DND-41 (cell line): ENCODE results near the gene CACNA2D3.
A peak's percentile ranks its signal among the peaks of the same experiment; 100 is the strongest.

Experiments used
- ATAC-seq: fragments of 200-7000 bp; cut with Tn5 transposase; 3 replicates; pipeline ENCODE4 v1.9.1; 2021; ENCODE audit warnings: low read depth; ENCODE audit not compliant: insufficient read depth
- DNase-seq: peaks from one replicate; pipeline ENCODE4 v3.0.0-alpha.2; 2020
- H2AFZ ChIP-seq: 2 replicates; pipeline ENCODE4 v1.6.0; 2012; ENCODE audit warnings: low read depth, low read length
- H3K27ac ChIP-seq: 2 replicates; pipeline ENCODE4 v1.5.1; 2012; ENCODE audit warnings: low read length, inconsistent platforms
- H3K27me3 ChIP-seq: fragments of 200-600 bp; sonication (generic); 2 replicates; pipeline ENCODE4 v1.6.0; 2012; ENCODE audit warnings: low read length, mild to moderate bottlenecking, inconsistent platforms; ENCODE audit not compliant: insufficient read depth, poor library complexity
- H3K36me3 ChIP-seq: 2 replicates; pipeline ENCODE4 v1.5.1; 2012; ENCODE audit warnings: low read length, inconsistent platforms; ENCODE audit not compliant: insufficient read depth
- H3K4me1 ChIP-seq: 2 replicates; pipeline ENCODE4 v1.5.1; 2012; ENCODE audit warnings: mild to moderate bottlenecking, low read length; ENCODE audit not compliant: insufficient read depth
- H3K4me2 ChIP-seq: 2 replicates; pipeline ENCODE4 v1.6.0; 2012; ENCODE audit warnings: mild to moderate bottlenecking, moderate library complexity, low read length, inconsistent platforms; ENCODE audit not compliant: insufficient read depth
- H3K4me3 ChIP-seq, 2 experiments: fragments of 200-600 bp in 1 of 2; shearing (Covaris generic) in 1 of 2; 2 replicates each; pipeline ENCODE4 v1.5.1; 2012 to 2016; ENCODE audit warnings: inconsistent platforms in 2 of 2, low read length in 2 of 2, mild to moderate bottlenecking in 2 of 2, low read depth in 1 of 2, moderate library complexity in 1 of 2
- H3K79me2 ChIP-seq: 2 replicates; pipeline ENCODE4 v1.6.0; 2012; ENCODE audit warnings: low read length, inconsistent platforms; ENCODE audit not compliant: insufficient read depth
- H3K9ac ChIP-seq: 2 replicates; pipeline ENCODE4 v1.6.0; 2012; ENCODE audit warnings: low read depth, mild to moderate bottlenecking, inconsistent platforms, low read length, moderate library complexity
- H3K9me3 ChIP-seq: 2 replicates; pipeline ENCODE4 v1.5.1; 2012; ENCODE audit warnings: low read length, moderate library complexity, mild to moderate bottlenecking, inconsistent platforms; ENCODE audit not compliant: insufficient read depth, severe bottlenecking
- H4K20me1 ChIP-seq: 2 replicates; pipeline ENCODE4 v1.6.0; 2012; ENCODE audit warnings: low read length; ENCODE audit not compliant: insufficient read depth
- CTCF ChIP-seq: IDR thresholded peaks from 2 replicates; pipeline ENCODE4 v1.5.1; 2012; ENCODE audit warnings: borderline replicate concordance, low read length, moderate library complexity, mild to moderate bottlenecking; ENCODE audit not compliant: poor library complexity, severe bottlenecking; ENCODE audit errors: extremely low read depth
- EZH2 ChIP-seq: IDR thresholded peaks from 3 replicates; pipeline ENCODE4 v1.6.1; 2012; ENCODE audit warnings: borderline replicate concordance, low read depth, mild to moderate bottlenecking, moderate library complexity, low read length, inconsistent platforms; ENCODE audit not compliant: severe bottlenecking

The CACNA2D3 gene

GRCh38 chr3:54827056-54827687, 704.8 kb downstream of the CACNA2D3 start:
- no peaks in the 10 kb centered on the region for H3K27me3 ChIP-seq
- no peak overlapping the region for H3K4me3 ChIP-seq
- H3K9me3 ChIP-seq, result no peaks in the 10 kb centered on the region
- TF ChIP-seq EZH2 (no peak), CTCF (no peak)
- no peak overlapping the region for H3K9ac ChIP-seq
- DNase-seq, result no peak
- H3K4me2 ChIP-seq, result no peak overlapping the region
- no peaks in the 10 kb centered on the region for H3K79me2 ChIP-seq
- H2AFZ ChIP-seq, result no peak overlapping the region
- no peak overlapping the region for H3K27ac ChIP-seq
- ATAC-seq, result no peak
- no peaks in the 10 kb centered on the region for H3K36me3 ChIP-seq
- H3K4me1 ChIP-seq, result no peaks in the 10 kb centered on the region
- no peaks in the 10 kb centered on the region for H4K20me1 ChIP-seq

GRCh38 chr3:54827776-54828175, 705.4 kb downstream of the CACNA2D3 start:
- Histone ChIP-seq H3K9me3 (no peaks in the 10 kb centered on the region), H4K20me1 (no peaks in the 10 kb centered on the region), H3K4me2 (no peak overlapping the region), H3K79me2 (no peaks in the 10 kb centered on the region), H3K27me3 (no peaks in the 10 kb centered on the region), H3K36me3 (no peaks in the 10 kb centered on the region), H2AFZ (no peak overlapping the region), H3K4me1 (no peaks in the 10 kb centered on the region), H3K27ac (no peak overlapping the region), H3K4me3 (no peak overlapping the region), H3K9ac (no peak overlapping the region)
- ATAC-seq (no peak), DNase-seq (no peak)
- no peak for TF ChIP-seq EZH2
- no peak for TF ChIP-seq CTCF

GRCh38 chr3:54830658-54831057, 708.3 kb downstream of the CACNA2D3 start:
- H3K36me3 ChIP-seq, result no peaks in the 10 kb centered on the region
- no peak overlapping the region for H3K27ac ChIP-seq
- ATAC-seq (no peak), DNase-seq (peak; percentile 27)
- no peaks in the 10 kb centered on the region for H4K20me1 ChIP-seq
- no peak for TF ChIP-seq EZH2
- peak; percentile 79 for TF ChIP-seq CTCF
- no peaks in the 10 kb centered on the region for H3K27me3 ChIP-seq
- H3K4me1 ChIP-seq, result no peaks in the 10 kb centered on the region
- H2AFZ ChIP-seq, result no peak overlapping the region
- H3K4me3 ChIP-seq, result no peak overlapping the region
- H3K79me2 ChIP-seq, result no peaks in the 10 kb centered on the region
- no peaks in the 10 kb centered on the region for H3K9me3 ChIP-seq
- no peak overlapping the region for H3K9ac ChIP-seq
- H3K4me2 ChIP-seq, result no peak overlapping the region
